GM21723 (cell line): ENCODE data around the gene FAM161B.
"Not testable (repeated sequence)": the region's sequence is repeated elsewhere in the genome, so short reads cannot be mapped to it uniquely, and the experiment has no call there.

Source experiments
- ATAC-seq: cut with Tn5 transposase; IDR thresholded peaks from one replicate; pipeline ENCODE4 v1.9.1; 2021; ENCODE audit warnings: mild to moderate bottlenecking, moderate library complexity; ENCODE audit not compliant: unreplicated experiment

Gene FAM161B, protein sequence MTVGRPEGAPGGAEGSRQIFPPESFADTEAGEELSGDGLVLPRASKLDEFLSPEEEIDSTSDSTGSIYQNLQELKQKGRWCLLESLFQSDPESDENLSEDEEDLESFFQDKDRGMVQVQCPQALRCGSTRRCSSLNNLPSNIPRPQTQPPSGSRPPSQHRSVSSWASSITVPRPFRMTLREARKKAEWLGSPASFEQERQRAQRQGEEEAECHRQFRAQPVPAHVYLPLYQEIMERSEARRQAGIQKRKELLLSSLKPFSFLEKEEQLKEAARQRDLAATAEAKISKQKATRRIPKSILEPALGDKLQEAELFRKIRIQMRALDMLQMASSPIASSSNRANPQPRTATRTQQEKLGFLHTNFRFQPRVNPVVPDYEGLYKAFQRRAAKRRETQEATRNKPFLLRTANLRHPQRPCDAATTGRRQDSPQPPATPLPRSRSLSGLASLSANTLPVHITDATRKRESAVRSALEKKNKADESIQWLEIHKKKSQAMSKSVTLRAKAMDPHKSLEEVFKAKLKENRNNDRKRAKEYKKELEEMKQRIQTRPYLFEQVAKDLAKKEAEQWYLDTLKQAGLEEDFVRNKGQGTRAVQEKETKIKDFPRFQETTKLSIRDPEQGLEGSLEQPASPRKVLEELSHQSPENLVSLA

DNA sequence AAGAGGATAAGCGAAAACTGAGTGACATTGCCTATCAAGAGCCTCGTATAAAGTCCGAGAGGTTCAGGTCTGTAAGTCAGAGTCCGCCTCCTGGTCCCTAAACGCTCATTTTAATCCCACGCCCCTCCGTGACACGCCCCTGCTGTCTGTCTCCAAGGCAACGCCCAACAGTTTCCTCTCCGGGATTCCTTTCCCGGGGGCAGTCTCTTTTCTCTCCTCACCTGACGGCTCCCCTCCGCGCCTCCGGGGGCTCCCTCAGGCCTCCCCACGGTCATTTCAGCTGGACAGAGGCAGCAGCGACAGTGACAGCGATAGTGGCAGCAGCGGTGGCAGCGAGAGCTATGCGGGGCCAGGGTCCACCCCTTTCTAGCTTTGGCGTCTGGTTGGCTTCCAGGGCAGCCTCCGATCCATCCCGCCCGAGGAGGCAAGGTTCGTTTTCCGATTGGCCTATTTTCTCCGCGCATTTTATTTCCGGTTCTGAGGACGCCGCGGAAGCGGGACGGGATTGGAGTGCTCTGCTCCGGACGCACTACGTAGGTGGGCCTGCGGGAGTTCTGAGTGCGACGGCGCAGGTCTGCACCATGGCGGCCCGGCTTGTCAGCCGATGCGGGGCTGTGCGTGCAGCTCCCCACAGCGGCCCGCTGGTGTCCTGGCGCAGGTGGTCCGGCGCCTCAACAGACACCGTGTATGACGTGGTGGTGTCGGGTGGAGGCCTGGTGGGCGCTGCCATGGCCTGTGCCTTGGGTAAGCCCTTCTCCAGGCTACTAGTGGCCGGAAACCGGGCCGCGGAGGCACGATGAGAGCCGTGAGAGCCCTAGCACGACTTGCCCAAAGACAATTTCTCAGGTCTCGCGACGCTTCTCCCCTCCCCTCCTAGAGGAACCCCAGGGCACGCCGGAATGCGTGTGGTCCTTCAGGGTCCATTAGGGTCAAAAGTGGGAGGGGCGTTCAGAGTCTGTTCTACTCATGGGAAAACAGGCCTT, at the start of gene FAM161B, which contains the start of gene COQ6:
TSS of gene FAM161B (minus strand) at position 343 of the 983 bp plus-strand sequence. CDS start at position 275, 68 bp downstream.
TSS of gene COQ6 (plus strand) at position 551 of the 983 bp plus-strand sequence. CDS start at position 582, 31 bp downstream.
- peak; percentile 88 for ATAC-seq

DNA sequence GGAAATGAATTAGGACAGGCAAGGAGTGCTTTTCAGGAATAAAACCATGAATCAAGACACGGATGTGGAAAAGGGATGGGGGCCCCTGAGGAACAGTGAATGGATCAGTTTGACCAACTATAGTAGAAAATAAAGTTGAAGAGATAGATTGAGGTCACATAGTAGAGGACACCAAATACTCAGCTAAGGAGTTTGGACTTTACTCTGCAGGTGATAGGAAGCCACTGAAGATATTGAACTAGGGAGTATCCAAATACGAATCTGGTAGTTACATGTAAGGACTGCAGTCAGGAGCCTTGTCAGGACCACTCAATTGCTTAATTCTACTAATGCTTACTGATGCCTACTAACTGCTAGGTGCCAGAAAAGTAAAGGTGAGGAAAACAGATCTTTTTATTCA, 48.8 kb upstream of the FAM161B start:
- no peak for ATAC-seq

DNA sequence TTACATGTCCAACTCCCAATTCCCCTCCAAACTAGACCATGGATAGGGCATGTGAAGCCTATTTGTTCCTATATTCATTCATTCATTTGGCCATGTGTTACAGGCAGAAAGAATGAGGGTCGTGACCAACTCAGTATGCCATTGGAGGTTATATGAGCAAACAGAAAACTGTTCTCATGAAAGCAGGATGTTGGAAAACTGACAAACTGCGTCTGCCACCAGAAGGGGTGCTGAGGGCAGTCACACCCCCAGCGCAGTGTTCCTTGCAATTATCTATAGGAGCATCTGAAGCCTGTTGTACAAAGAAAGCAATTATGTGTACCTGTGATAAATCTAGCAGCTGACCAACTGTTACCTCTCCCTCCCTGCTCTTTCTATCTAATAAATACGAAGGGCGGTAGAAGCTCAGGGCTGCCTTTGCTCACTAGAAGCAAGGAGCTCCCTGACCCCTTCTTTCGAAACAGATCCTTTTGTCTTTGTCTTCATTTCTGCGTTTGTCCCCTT, 48.1 kb upstream of the FAM161B start:
- ATAC-seq: no peak

DNA sequence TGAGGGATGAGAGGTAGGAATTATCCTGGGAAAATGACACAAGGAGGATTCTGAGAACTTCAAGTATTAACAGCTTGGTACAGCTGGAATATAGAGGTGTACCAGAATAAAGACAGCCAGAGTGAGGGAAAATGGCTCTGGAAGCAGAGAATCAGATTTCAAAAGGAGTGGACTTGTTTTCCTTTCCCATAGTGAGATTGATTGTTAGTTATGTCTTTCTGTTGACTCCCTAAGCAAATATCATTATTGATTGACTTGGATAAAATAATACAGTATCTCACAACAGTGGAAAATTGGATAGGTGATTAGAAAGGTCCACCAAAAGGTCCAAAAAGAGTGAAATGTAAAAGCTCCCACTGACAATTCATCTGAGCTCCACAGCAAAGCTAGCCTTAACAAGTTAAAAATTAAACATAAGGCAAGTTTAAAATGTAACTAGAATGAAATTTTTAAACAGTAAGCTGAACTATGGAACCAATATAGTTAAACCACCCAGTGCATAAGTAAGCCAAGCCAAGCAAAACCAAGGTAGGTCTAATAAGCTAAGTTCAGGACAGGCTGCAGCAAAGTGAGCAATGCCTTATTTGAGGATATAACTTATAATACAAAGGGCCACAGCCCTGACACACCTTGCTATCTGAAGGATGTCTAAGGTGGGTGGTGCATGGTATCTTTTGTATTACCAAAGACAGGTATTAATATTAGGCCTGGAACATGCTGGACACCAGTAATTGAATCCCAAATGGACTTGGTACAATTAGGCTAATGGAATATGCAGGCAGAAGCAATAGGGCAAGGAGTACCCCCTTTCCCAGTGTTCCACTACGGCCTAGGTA, 47.4 kb upstream of the FAM161B start:
- no peak for ATAC-seq

DNA sequence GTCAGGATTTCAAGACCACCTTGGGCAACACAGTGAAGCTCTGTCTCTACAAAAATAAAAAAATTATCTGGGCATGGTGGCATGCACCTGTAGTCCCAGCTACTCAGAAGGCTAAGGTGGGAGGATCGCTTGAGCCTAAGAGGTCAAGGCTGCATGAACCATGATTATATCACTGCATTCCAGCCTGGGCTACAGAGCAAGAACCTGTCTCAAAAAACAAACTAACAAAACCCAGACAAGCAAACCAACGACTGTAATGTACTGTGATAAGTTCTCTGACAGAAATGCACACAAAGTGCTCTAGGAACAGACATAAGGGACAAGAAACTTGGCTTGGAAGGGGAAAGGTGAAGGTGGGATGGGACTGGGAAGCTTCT, 46.8 kb upstream of the FAM161B start:
- ATAC-seq: no peak

DNA sequence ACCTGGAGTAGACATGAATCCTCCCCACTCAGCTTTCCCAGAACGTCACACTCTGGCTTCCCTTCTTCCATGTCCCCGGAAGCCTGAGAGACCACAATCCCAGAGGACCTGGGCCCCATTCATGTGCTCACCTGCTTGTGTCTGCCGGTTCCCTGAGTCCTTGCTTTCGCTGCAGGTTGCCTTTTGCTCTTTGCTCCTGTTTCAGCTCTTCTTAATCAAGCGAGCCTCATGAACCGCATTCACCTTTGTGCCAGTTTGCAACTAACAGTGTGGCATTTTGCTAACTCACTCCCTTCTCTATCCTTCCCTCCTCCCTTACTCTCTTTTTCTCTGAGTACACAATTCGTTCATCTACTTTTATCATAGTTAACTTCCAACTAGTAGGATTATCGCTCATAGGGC, 46.1 kb upstream of the FAM161B start:
- ATAC-seq: no peak

DNA sequence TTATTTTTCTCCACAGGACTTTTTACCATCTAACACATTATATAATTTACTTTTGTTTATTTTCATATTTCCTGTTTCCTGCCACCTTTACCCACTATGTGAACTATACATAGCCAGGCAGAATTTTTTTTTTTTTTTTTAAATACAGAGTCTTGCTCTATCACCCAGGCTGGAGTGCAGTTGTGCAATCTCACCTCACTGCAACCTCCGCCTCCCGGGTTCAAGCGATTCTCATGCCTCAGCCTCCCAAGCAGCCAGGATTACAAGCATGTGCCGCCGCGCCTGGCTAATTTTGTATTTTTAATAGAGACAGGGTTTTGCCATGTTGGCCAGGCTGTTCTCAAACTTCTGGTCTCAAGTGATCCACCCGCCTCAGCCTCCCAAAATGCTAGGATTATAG, 45.0 kb upstream of the FAM161B start:
- ATAC-seq: not testable (repeated sequence)

DNA sequence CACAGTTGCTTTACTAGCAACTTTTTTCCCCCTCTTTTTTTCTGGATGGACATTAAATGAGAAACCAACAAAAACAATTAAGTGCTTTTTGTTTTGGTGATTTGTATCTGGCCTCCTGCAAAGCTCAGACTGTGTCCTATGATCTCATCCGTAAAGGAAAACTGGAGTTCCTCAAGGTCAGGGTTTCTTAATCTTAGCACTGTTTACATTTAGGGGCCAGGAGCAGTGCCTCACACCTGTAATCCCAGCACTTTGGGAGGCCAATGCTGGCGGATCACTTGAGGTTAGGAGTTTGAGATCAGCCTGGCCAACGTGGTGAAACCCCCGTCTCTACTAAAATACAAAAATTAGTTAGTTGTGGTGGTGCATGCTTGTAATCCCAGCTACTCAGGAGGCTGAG, 41.2 kb upstream of the FAM161B start:
- no peak for ATAC-seq

DNA sequence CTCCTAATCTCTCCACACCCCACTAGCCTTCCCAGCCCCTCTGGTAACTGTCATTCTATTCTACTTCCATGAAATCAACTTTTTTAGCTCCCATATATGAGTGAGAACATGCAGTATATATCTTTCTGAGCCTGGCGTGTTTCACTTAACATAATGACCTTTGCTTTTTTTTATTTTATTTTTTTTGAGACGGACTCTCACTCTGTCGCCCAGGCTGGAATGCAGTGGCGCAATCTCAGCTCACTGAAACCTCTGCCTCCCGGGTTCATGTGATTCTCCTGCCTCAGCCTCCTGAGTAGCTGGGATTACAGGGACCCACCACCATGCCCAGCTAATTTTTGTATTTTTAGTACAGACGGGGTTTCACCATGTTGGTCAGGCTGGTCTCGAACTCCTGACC, 38.8 kb upstream of the FAM161B start:
- not testable (repeated sequence) for ATAC-seq

DNA sequence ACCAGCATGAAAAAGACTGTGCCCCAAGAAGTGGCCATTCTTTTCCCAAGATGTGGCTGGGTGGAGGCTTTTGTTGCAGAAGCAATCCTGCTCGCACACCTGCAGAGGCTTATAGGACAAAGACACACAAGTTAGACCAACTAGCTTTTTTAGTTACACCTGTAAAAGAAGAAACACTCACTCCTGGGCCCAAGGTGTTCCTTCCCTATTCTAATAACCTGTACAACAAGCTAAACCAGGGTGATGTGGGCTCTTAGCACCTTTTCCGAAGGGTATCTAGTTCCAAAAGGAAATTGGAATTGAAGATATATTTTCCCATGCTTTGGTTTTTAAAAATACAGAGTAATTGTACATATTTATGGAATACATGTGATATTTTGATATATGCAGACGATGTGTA, 38.2 kb upstream of the FAM161B start:
- no peak for ATAC-seq

DNA sequence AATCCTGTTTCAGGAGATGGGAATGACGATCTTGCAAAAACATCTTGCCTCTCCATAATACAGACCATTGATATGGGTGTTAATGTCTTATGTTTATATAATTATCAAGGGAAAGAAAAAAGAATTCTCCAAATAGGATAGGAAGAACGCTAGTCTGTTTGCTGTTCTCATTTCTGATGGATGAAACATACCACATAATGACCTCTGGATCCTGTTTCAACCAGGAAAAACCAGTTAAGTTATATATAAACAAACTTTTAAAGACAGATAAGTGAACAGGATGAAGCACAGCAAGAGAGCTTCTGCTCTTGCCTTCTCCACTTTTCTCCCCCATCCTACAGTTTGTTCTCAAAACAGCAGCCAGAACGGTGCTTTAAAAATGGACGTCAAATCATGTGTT, 28.0 kb upstream of the FAM161B start:
- ATAC-seq: no peak

DNA sequence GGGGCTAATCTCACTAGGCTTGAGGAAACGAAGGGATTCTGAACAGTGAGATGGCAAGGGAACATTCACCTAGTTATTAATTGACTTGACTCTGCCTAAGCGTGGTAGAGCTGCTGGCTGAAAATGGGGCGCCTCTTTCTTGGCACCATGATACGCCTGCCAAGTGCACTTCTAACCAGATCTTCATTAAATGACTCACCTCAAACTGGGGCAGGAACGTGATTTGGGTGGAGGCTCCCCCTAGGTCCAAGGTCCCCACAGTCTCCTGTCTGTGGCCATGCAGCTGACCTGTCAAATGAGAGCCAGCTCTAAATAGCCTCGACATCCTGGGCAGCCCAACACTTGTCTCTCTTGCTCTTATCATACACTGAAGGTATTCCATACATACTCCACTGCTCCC, 26.2 kb upstream of the FAM161B start:
- ATAC-seq: no peak

DNA sequence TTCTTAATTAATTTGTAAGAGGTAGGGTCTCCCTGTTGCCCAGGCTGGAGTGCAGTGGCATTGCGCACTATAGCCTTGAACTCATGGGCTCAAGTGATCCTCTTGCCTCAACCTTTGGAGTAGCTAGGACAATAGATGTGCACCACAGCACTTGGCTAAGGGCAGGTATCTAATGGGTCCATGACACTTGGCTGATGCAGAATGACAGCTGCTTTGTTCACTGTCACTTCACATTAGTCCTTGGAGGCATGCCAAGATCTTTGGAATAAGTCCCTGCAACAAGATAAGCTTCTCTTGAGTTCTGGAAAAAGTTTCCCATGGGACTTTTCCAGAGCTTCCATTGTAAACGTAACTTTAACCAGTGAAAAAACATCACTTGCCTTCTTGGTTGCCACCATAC, 23.6 kb upstream of the FAM161B start:
- no peak for ATAC-seq

DNA sequence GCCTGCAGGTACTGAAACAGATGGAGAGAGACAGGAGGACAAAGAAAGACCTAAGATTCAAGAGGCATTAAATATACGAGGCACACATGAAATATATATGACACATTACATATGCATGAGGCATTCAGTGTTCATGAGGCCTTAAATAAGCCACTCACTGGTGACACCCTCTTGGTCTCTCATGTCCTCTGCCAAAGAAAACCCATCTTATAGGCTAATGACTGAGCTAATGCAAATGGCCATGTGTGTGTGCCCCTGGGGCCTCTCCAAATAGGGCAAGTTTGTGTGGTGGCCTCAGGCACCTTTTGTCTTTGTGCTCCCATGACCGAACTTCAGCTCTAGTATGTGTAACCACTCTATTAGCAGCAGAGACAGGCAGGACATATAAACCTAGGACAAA, 19.0 kb upstream of the FAM161B start:
- no peak for ATAC-seq

DNA sequence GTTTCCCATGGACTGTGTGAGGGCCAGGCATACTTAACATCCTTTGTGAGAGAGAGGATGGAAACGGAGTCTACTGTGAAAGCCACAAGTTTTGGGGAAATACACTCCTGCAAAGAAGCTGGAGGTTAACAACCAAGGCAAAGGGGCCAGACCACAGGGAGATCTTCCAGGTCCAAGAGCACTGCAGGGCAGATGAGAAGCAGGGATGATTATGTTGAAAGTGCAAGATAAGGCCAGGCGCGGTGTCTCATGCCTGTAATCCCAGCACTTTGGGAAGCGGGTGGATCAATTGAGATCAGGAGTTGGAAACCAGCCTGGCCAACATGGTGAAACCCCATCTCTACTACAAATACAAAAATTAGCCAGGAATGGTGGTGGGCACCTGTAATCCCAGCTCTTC, 15.3 kb upstream of the FAM161B start:
- no peak for ATAC-seq

DNA sequence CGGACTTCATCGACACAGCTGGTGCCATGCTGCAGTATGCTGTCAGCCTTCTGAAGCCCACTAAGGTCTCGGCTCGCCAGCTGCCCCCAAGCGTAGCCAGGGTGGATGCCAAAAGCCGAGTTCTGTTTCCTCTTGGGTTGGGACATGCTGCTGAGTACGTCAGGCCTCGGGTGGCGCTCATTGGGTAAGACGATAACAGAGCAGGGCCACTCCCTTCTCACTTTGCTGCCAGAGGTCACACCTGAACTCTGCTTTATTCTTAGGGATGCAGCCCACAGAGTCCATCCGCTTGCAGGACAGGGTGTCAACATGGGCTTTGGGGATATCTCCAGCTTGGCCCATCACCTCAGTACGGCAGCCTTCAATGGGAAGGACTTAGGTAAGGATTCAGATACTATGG, 11.3 kb upstream of the FAM161B start:
- ATAC-seq: no peak

DNA sequence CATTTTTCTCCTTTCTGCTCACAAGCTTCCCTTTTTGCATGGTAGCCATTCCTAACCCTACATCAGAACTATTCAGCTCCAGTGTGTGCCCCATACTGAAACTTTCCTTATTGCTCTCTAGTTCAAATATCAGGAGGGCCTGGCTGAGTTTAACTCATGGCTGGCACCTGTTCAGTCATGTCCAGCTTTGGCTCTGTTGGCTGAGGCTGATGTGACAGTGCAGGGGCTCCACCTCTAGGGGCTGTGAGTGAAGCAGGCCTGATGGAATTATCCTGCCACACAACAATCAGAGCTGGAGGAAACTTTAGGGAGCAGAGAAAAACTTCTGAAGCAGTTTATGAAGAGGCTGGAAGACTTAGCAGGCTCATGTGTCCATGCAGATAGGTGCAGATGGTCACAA, 8.7 kb upstream of the FAM161B start:
- no peak for ATAC-seq

DNA sequence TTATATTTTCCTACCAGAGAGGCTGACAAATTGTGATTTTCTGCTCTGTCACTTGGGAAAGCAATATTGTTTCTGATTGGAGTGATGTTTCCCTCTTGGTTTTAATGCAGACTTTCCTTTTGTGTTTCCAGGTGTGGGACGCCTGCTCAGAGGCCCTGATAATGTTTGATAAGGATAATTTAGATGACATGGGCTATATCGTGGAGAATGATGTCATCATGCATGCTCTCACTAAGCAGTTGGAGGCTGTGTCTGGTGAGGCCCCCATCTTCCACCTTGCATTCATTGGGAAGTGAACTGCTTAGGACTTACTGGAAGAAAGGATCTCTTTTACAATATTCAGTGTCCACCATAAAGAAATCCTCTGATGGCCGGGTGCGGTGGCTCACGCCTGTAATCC, 5.8 kb upstream of the FAM161B start:
- no peak for ATAC-seq

DNA sequence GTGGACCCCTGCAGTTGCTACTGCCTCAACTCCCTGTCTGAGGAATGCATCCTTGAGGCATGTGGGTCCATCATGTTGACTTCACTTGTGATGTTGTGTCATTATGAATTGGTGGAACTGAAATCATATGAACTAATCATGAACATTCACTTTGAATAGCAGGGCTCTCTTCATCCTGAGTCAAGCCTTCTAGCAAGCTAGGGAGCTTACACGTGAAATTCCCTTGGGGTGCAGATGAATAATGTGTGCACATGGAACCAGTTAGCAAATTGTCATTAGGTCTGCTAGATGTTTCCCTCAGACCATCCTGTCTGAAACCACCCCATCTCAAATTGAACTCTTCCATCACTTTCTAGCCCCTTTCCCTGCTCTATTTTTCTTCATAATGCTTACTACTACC, 3.8 kb upstream of the FAM161B start:
- ATAC-seq: no peak

DNA sequence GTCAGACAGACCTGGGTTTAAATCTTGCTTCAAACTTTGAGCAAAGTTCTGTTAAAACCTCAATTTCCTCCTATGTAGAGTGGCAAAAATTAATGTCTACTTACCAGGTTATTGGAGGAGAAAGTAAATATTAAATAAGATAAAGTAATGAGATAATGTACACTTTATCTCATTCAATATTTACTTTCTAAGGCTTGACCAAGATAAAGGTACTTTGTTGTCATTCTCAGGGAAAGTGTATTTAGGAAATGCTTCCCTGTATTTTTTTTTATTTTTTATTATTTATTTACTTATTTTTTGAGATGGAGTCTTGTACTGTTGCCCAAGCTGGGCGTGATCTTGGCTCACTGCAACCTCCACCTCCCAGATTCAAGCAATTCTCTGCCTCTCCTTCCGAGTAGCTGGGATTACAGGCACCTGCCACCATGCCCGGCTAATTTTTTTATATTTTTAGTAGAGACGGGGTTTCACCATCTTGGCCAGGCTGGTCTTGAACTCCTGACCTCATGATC, 4.7 kb downstream of the FAM161B start:
- ATAC-seq: no peak
